Fibroblast of upper back skin (primary cell): Measurements from ENCODE around the gene SUSD3.
"Not testable (repeated sequence)": the region's sequence is repeated elsewhere in the genome, so short reads cannot be mapped to it uniquely, and the experiment has no call there.

ENCODE experiments used
- DNase-seq: peaks from one replicate; pipeline ENCODE4 v3.0.0-alpha.2; 2013

Gene SUSD3

DNA sequence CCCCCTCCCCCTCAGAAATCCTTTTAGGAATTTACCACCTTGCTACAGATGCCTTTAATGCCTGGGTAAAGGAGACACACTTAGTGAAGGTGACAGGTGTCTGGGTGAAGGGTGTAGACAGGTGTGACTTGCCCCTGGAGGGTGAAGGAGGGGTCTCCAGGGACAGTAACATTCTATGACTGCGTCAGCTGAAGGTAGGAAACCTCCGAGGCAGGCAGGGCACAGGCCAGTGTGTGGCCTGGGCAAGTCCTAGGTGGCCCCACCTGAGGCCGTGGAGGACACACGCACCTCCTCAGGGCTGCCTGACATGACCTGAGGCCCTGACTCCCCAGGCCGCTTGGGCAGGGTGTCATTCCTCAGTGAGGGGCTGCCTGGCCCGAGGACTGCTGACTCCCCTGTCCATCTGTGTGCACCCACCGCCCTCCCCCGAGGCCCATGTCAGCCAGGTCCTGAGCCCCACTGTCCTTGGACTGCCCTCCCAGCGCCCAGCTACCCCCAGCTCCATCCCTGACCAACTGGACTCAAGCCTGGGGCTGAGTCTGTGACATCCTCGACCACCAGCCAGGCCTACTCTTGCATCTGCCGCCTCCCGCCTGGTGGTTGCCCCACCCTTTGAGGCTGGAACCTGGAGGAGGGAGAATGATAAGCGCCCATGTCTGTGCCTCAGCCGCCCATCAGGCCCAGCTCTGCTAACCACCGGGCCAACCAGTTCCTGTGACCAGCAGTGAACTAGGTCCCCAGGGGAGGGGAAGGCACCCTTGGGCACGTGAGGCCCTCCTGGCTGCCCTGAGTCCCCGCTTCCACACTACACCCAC is 55.9 kb downstream of the SUSD3 start:
- DNase-seq = no peak

DNA sequence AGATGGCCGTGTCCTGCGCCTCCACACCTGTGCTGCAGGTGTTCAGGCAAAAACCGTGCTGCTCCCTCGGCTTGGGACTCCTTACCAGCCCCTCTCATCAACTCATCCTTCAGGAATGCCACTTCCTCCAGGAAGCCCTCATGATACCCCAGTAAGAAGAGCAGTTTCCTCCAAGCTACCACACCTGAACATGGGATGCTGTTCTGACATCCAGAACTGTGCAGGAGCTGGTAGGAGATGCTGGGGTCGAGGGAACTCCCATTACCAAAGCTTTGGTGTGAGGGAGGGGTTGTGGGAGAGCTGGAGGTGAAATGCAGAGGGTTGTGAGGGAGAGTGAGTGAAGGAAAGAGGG is 56.5 kb downstream of the SUSD3 start:
- no peak for DNase-seq

DNA sequence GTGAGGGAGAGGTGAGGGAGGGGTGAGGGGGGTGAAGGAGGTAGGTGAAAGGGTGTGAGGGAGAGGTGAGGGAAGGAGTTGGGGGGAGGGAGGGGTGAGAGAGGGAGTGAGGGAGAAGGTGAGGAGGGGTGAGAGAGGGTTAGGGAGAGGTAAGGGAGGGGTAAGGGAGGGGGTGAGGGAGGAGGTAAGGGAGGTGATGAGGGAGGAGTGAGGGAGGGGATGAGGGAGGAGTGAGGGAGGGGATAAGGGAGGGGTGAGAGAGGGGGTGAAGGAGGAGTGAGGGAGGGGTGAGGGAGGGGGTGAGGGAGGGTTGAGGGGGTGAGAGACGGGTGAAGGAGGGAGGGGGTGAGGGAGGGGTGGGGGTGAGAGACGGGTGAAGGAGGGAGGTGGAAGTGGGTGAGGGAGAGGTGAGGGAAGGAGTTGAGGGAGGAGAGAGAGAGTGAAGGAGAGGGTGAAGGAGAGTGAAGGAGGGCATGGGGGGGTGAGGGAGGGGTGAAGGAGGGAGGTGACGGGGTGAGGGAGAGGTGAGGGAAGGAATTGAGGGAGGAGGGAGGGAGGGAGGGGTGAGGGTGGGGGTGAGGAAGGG is 57.1 kb downstream of the SUSD3 start:
- DNase-seq = no peak

DNA sequence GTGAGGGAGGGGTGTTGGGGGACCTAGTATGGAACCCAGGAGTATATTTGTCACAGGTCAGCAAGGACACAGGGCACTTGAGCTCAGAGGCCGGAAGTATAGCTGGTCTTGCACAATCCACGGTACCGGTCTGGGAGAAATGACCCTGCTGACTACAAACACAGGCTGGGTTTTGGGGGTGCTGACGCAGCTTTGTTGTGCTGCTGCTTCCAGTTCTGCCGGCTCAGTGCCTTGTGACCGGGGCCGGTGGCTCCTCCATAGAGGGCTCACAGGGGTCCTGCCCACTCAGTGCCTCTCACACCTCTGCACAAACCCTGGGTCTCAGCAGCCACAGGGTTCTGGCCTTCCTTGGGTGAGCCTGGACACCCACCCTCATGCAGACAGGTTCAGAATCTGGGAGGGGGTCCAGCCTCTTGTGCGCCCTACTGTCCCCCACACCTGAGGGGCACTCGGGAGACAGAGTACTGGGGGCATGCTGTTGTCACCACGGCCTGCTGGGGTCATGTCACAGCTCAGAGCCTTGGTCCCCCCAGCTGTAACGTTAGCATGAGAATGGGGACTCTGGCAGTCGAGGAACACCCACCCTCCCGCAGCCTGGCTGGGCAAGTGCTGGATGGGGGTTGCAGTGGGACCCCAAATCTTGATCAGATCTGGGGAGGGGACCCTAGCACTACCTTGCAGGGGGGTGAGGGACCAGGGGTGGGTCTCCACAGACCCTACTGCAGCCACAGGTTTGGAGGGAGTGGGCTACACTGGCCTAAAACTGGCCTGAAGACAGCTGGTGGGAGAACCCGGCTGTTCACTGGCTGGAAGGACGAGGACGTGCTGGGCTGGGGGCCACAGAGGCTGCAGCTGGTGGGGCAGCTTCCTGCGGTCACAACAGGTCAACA is 57.8 kb downstream of the SUSD3 start:
- no peak for DNase-seq

GRCh38 chr9:93117521-93117920 is 59.0 kb downstream of the SUSD3 start:
- not testable (repeated sequence) for DNase-seq

GRCh38 chr9:93117924-93118862 is 59.7 kb downstream of the SUSD3 start:
- no peak for DNase-seq

- DNase-seq = no peak
Observed at GRCh38 chr9:93118863-93119702, 60.6 kb downstream of the SUSD3 start.

DNA sequence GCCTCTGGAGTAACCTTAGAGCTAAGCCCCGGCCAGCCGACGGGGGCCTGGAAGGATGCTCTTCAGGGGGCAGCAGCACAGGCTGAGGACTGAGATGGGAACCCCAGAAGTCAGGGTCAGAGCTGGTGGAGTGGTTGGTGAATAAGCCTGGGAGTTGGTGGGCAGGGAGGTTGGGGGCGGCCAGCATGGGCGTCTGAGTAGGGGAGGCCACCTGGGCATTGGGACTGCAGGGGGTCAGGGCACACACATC is 61.1 kb downstream of the SUSD3 start:
- DNase-seq = no peak

DNA sequence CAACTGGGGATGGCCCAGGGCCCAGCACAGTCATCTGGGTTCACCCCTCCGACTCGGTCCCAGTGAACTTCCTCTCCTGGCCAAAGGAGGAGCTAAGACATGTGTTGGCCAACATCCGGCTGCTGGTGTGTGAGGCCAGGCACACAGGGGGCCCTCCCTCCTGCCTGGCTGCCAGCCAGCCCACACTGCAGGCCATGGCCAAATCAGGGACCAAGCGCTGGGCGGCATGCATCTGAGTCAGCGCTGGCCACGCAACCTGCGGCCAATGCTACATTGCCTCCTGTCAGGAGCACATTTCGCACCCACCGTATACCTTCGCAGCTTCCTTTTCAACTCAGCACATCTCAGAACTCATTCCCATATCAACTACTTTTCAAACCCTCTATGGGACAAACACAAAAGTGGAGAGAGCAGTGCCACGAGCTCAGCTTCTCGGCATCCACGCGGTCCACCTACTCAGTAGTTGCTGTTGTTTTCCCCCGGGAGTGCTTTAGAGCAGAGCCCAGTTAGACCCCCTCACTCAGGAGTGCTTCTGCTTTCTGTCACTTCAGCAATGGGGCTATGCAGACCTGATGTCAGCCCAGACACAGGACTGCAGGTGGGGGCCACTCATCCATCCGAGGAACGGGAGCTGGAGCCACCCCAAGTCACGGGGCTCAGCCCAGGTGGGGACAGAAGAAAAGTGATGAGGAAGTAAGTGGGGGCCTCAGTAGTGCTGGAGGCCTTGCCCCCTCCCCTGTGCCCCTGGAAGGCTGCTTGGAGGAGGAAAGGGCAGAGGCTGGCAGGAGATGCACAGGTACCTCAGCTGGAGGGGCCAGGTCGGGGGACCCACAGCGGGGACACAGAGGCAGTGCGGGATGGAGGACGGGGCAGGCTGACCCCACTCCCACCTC is 61.7 kb downstream of the SUSD3 start:
- peak; percentile 82 for DNase-seq

DNA sequence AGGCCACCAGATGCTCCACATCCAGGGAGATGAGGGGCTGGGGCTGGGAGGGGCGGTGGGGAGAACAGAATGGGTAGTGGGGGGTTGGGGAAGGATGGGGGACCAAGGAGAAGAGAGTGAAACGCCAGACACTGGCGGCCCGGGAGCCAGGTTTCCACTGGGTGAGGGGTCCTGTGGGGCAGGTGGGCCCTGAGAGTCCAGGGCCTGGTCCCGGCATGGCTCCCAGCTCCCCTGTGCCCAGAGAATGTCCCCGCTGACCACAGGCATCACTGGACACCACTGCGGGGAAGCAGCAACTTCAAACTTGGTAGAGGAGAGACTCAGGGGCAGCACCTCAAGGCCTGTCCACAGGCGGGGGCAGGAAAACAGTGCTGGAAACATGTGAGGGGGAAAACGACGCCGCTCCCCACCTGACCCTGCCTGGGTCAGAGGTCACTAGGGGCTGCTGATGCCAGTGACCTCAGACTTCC is 62.4 kb downstream of the SUSD3 start:
- DNase-seq = no peak

DNA sequence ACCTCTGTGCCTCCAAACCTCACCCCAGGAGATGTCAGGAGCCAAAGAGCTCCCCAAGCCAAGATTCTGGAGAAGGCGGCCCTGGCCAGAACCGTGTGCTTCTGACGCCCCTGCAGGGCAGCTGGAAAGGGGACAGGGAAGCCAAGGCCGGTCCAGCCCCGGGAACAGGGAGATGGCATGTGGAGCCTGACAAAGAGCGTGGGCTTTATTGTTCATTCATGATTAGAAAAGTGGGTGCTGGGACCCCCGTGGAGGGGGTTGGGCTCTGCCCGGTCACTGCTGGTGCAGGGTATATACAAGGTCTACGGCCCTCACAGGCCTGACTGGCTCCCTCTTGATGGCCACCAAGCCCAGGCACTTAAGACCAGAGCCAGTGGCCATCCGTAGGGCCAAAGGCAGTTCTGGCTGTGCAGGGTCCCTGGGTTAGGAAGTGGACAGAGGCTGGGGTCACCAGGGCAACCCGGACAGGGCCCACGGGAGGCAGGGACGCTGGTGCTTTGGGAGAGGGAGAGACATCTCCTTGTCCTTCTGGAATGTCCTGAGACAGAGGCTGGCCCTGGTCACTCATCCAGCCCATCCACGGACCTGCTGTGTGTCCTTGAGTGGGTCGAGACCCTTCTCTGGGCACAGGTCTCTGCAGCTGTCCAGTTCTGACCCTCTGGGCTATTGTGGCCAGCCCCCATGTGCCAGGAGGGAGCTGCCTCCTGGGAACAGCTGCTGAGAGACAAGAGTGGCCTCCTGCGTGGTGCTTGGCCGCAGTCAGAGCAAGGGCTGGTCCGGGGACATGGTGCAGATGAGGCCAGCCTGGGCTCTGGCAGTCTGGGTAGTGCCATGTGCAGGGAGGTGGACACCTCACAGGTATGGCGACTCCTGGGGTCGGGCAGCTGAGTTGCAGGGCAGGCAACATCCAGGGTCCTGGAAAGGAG is 63.1 kb downstream of the SUSD3 start:
- DNase-seq = no peak

DNA sequence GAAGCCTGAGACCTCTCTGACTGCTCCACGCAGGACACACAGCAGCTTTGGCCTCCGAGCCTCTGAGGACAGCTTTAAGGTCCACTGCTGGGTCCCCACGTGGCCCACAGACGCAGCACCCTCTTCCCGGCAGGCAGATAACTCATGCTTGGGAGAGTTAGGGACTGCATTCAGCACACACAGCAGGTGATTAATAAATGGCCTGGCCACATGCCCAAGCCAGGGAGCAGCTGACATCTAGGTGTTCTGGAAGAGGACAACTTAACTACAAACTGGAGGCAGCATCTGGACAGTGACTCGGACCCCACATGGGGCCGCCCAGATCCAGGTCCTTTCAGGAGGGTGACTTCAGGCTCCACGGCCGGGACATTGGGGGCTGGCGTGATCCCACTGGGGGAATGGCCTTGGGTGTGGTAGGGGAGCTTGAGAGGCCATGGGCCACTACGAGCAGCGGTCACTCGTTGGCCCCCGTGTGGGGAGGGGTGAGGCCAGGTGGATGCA is 64.3 kb downstream of the SUSD3 start:
- no peak for DNase-seq

GRCh38 chr9:93123561-93124283 is 65.2 kb downstream of the SUSD3 start:
- no peak for DNase-seq

GRCh38 chr9:93124793-93125192 is 66.3 kb downstream of the SUSD3 start:
- no peak for DNase-seq

DNA sequence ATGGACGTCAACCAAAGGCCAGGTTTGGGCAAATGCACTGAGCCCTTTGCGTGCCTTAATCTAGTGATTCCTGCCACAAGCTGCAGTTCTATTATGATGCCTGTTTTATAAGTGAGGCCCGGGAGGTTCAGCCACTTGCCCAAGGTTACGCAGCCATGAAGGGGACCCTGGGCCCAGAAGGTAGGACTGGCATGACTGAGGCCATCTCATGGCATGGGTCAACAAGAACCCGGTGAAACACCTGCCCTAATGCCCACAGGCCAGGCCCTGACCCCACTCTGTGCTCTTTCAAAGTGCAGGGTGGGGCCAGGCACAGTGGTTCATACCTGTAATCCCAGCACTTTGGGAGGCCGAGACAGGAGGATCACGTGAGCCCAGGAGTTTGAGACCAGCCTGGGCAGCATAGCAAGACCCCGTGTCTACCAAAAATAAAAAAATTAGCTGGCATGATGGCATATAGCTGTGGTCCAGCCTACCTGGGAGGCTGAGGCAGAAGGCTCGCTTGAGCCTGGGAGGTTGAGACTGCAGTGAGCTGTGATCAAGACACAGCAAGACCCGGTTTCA is 66.9 kb downstream of the SUSD3 start:
- no peak for DNase-seq

DNA sequence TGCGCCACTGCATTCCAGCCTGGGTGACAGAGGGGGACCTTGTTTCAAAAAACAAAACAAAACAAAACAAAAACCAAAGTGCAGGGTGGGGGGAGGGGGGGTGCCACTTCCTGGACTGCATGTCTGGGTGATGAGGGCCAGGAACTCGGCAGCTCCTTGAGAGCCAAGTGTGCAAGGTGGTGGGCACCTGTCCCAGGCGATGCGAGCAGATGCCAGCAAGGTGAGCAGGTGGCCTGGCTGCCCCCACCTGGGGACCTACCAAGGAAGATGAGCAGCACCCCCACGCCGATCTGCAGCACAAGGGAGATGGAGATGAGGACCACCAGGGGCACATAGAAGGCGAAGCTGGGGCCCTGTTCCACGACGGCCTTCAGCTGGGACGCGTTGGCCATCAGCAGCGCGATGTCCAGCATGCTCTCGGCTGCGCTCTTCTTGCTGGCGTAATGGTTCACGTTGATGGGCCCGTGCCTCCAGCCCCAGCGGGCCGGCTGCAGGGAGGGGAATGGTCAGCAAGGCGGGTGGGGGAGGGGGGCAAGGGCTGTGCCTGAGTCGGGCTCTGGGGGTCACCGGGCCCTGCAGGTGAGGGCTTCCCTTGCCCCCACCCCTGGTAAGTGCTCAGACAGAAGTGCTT is 67.8 kb downstream of the SUSD3 start:
- DNase-seq = no peak

DNA sequence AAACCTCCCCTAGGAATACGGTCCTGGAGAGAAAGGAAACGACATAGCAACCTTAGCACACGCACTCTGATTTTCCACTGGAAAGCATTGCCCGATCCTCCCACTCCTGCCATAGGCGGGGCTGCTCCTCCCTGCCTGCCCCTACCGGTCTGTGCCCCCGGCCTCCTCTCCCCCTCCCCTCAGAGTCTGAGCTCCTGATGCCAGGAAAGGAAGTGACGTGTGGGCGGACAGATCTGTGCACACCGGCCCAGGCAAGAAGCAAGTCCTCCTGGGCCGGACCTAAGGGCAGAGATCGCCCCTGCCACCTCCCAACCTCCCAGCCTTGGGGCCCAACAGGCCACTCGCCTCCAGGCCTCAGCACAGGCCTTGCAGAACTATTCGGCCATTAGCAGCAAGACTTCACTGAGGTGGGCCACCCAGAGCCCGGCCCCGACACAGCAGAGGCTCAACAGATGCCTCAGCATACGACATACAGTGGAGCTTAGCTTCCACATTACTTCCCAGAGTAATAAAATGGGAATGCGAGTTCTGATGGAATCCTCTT is 68.4 kb downstream of the SUSD3 start:
- DNase-seq = no peak
